HepG2 (cell line): ENCODE results near the gene MRPL43. TPM values are rescaled to one million over a fixed set of nuclear protein-coding genes. Genes with fewer than 3 reads are reported as not detected.

ENCODE experiments used
- ASH2L ChIP-seq: fragments of 300-600, 200-600 bp; sonication (generic); IDR thresholded peaks from 2 replicates; pipeline ENCODE4 v1.7.0; 2017; ENCODE audit warnings: low read depth, mild to moderate bottlenecking, moderate library complexity, mixed read lengths, low read length; ENCODE audit not compliant: insufficient read length
- CTCF ChIP-seq: sonication (generic); formaldehyde crosslinking; IDR thresholded peaks from 2 replicates; pipeline ENCODE4 v1.5.0; 2020; ENCODE audit warnings: mild to moderate bottlenecking, missing genetic modification reagents, moderate library complexity
- FOSL2 ChIP-seq: sonication (generic); formaldehyde crosslinking; IDR thresholded peaks from 2 replicates; pipeline ENCODE4 v1.4.0; 2020; ENCODE audit warnings: missing genetic modification reagents
- FOXA3 ChIP-seq: IDR thresholded peaks from 2 replicates; pipeline ENCODE4 v1.6.1; 2016; ENCODE audit warnings: missing genetic modification reagents, missing compliant biosample characterization
- FOXP1 ChIP-seq, 2 experiments: fragments of 450-650 bp in 1 of 2; IDR thresholded peaks; 2 replicates each; pipeline ENCODE4 v1.6.1; 2017 to 2018; ENCODE audit warnings: antibody characterized with exemption in 1 of 2
- HNF4G ChIP-seq, 2 experiments: sonication (generic) in 1 of 2; formaldehyde crosslinking in 1 of 2; IDR thresholded peaks; 2 replicates each; pipeline versions ENCODE4 v1.4.0 to v1.6.1; 2011 to 2020; ENCODE audit warnings: borderline replicate concordance in 2 of 2, low read depth in 2 of 2, mild to moderate bottlenecking in 2 of 2, low read length in 1 of 2, missing genetic modification reagents in 1 of 2, moderate library complexity in 1 of 2
- RCOR2 ChIP-seq: IDR thresholded peaks from 2 replicates; pipeline ENCODE4 v1.6.1; 2016; ENCODE audit warnings: missing biosample characterization, missing genetic modification reagents
- REST ChIP-seq, 2 experiments: IDR thresholded peaks; 2 replicates each; pipeline ENCODE4 v1.6.1; 2011 to 2012; ENCODE audit warnings: low read length in 2 of 2, borderline replicate concordance in 1 of 2, low read depth in 1 of 2, mild to moderate bottlenecking in 1 of 2, moderate library complexity in 1 of 2
- RXRA ChIP-seq: sonication (generic); formaldehyde crosslinking; IDR thresholded peaks from 2 replicates; pipeline ENCODE4 v1.5.1; 2020; ENCODE audit warnings: missing genetic modification reagents
- TBX3 ChIP-seq: fragments of 450-650 bp; IDR thresholded peaks from 2 replicates; pipeline ENCODE4 v1.6.1; 2017; ENCODE audit warnings: antibody characterized with exemption, mild to moderate bottlenecking, inconsistent platforms, borderline replicate concordance
- TGIF2 ChIP-seq: IDR thresholded peaks from 2 replicates; pipeline ENCODE4 v1.6.1; 2016; ENCODE audit warnings: control low read depth, missing compliant biosample characterization
- ZBTB46 ChIP-seq: sonication (generic); formaldehyde crosslinking; IDR thresholded peaks from 2 replicates; pipeline ENCODE4 v1.4.0; 2020; ENCODE audit warnings: mild to moderate bottlenecking, missing genetic modification reagents, borderline replicate concordance
- ZFX ChIP-seq: sonication (generic); formaldehyde crosslinking; IDR thresholded peaks from 2 replicates; pipeline ENCODE4 v1.4.0; 2020; ENCODE audit warnings: mild to moderate bottlenecking, low read depth, missing genetic modification reagents, moderate library complexity
- ZMYM4 ChIP-seq: sonication (generic); formaldehyde crosslinking; IDR thresholded peaks from 2 replicates; pipeline ENCODE4 v1.8.1; 2023; ENCODE audit warnings: mild to moderate bottlenecking, missing genetic modification reagents
- ZNF274 ChIP-seq: sonication (generic); formaldehyde crosslinking; IDR thresholded peaks from 2 replicates; pipeline ENCODE4 v1.5.1; 2020; ENCODE audit warnings: mild to moderate bottlenecking, missing genetic modification reagents
- ZNF619 ChIP-seq: sonication (generic); formaldehyde crosslinking; IDR thresholded peaks from 2 replicates; pipeline ENCODE4 v1.4.0; 2020; ENCODE audit warnings: mild to moderate bottlenecking, missing genetic modification reagents
- ZNF781 ChIP-seq: sonication (generic); formaldehyde crosslinking; IDR thresholded peaks from 2 replicates; pipeline ENCODE4 v1.5.1; 2020; ENCODE audit warnings: borderline replicate concordance, mild to moderate bottlenecking, missing genetic modification reagents; ENCODE audit errors: not compliant biosample characterization
- polyA plus RNA-seq, 8 experiments: library from polyadenylated mRNA; depleted of rRNA in 3 of 8; stranded (reverse) in 7 of 8; unstranded in 1 of 8; fragments of >200 nt; fragmentation: Illumina TruSeq in 4 of 8; extraction: Trizol in 4 of 8; gene quantifications; 2 replicates each; pipeline versions ENCODE4 v1.2.1 to v1.2.3, GENCODE V29; 2011 to 2016; ENCODE audit warnings: low read depth in 4 of 8, missing spikeins in 1 of 8, mixed read lengths in 1 of 8; ENCODE audit not compliant: insufficient read depth in 1 of 8
- total RNA-seq, 5 experiments: library from RNA; depleted of rRNA; stranded (reverse); fragments of >200 nt; fragmentation: Illumina TruSeq; extraction: Trizol; gene quantifications; 2 replicates each; pipeline ENCODE4 v1.2.3, GENCODE V29; 2016; ENCODE audit warnings: low read depth in 1 of 5
- TF ChIP-seq, protein P1 (sequence below): sonication (generic); formaldehyde crosslinking; IDR thresholded peaks from 2 replicates; pipeline ENCODE4 v1.4.0; 2020; ENCODE audit warnings: missing genetic modification reagents, borderline replicate concordance

Gene MRPL43
- total and polyA plus RNA-seq, 2 of the 13 experiments (the other 11 are each of a cell fraction or from before 2014, with no cell fraction given): 71.0 to 73.7 TPM

- TF ChIP-seq RCOR2 (CRISPR knock-in tag) (peak; percentile 47; the same call in 1 of the 2 replicates), ZBTB46 (CRISPR knock-in tag) (no peak), ASH2L (no peak), ZFX (CRISPR knock-in tag) (peak; percentile 36; the same call in 1 of the 2 replicates), HNF4G (IDR thresholded peaks at IDR 0.05; ENCODE audit: borderline replicate concordance, low read depth, low read length) (peak; percentile 8; the same call in 1 of the 2 replicates), HNF4G (CRISPR knock-in tag; IDR thresholded peaks at IDR 0.05; ENCODE audit: borderline replicate concordance, low read depth) (no peak), RXRA (CRISPR knock-in tag) (peak; percentile 89), ZNF781 (CRISPR knock-in tag) (no peak), FOXA3 (CRISPR knock-in tag) (peak; percentile 12; the same call in 1 of the 2 replicates), FOSL2 (CRISPR knock-in tag) (peak; percentile 44), ZNF274 (CRISPR knock-in tag) (0 out of 2 replicates have a peak, but pooled peaks have one; percentile 15), TGIF2 (CRISPR knock-in tag) (no peak), ZMYM4 (CRISPR knock-in tag) (no peak), FOXP1 (IDR thresholded peaks at IDR 0.05) (no peak), FOXP1 (CRISPR knock-in tag; IDR thresholded peaks at IDR 0.05) (peak; percentile 49; the same call in 1 of the 2 replicates), CTCF (CRISPR knock-in tag) (peak; percentile 3; the same call in 1 of the 2 replicates), TBX3 (peak; percentile 51; the same call in 1 of the 2 replicates), REST (IDR thresholded peaks at IDR 0.05; ENCODE audit: borderline replicate concordance in 1 of 2, low read depth in 1 of 2, low read length in 2 of 2) (no peak), ZNF619 (CRISPR knock-in tag) (no peak)
- TF ChIP-seq, protein P1, sequence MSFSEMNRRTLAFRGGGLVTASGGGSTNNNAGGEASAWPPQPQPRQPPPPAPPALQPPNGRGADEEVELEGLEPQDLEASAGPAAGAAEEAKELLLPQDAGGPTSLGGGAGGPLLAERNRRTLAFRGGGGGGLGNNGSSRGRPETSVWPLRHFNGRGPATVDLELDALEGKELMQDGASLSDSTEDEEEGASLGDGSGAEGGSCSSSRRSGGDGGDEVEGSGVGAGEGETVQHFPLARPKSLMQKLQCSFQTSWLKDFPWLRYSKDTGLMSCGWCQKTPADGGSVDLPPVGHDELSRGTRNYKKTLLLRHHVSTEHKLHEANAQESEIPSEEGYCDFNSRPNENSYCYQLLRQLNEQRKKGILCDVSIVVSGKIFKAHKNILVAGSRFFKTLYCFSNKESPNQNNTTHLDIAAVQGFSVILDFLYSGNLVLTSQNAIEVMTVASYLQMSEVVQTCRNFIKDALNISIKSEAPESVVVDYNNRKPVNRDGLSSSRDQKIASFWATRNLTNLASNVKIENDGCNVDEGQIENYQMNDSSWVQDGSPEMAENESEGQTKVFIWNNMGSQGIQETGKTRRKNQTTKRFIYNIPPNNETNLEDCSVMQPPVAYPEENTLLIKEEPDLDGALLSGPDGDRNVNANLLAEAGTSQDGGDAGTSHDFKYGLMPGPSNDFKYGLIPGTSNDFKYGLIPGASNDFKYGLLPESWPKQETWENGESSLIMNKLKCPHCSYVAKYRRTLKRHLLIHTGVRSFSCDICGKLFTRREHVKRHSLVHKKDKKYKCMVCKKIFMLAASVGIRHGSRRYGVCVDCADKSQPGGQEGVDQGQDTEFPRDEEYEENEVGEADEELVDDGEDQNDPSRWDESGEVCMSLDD (CRISPR knock-in tag): peak; percentile 90; the same call in 1 of the 2 replicates
These were observed 21.6 kb upstream of the MRPL43 start (continued) for GRCh38 chr10:101008823-101009423.
